PC-9 (cell line): ENCODE results near the gene ERP27.

Experiments
- EZH2 ChIP-seq: fragments of 200-600 bp; sonication (generic); IDR thresholded peaks from 2 replicates; pipeline ENCODE4 v1.8.0; 2017; ENCODE audit warnings: antibody characterized with exemption, low read depth
- TF ChIP-seq, protein P1 (sequence below): fragments of 200-600 bp; sonication (generic); conservative IDR thresholded peaks from 2 replicates; pipeline ENCODE4 v1.6.1; 2017; ENCODE audit warnings: mixed run types, antibody characterized with exemption, mild to moderate bottlenecking, moderate library complexity

DNA sequence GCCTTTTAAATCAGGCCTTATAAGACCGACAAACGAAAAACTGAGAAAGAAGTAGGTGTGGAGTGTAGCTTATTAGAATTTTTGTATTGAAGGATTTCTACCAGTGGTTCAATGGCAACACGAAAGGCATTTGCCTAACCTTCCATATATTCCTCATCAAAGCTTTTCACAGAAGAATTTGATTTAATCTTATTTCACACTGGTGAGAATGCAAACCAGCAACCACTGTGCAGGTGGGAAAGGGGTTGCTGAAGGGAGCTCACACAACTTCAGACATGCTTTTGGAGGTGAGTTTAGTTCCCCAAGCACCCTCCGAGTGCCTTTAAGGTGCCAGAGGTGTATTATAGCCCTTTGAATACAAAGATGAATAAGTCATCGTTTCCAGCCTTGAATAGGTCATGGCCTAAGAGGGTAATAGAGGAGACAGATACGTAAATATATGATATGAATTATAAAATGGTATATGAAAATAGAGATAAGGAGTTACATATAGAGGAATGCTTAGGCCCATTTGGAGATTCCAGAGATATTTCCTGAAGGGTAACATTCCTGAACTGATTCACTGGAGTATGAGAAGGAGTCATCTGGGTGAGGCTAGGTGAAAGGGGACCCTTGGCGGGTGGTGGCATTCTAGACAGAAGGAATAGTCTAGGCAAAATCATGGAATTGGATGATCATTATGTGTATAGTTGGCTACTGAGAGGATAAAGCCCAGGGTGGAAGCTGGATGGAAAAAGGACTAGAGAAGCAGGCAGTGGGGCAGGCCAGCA lies 6.4 kb downstream of the ERP27 start:
- TF ChIP-seq, protein P1, sequence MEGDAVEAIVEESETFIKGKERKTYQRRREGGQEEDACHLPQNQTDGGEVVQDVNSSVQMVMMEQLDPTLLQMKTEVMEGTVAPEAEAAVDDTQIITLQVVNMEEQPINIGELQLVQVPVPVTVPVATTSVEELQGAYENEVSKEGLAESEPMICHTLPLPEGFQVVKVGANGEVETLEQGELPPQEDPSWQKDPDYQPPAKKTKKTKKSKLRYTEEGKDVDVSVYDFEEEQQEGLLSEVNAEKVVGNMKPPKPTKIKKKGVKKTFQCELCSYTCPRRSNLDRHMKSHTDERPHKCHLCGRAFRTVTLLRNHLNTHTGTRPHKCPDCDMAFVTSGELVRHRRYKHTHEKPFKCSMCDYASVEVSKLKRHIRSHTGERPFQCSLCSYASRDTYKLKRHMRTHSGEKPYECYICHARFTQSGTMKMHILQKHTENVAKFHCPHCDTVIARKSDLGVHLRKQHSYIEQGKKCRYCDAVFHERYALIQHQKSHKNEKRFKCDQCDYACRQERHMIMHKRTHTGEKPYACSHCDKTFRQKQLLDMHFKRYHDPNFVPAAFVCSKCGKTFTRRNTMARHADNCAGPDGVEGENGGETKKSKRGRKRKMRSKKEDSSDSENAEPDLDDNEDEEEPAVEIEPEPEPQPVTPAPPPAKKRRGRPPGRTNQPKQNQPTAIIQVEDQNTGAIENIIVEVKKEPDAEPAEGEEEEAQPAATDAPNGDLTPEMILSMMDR = no peak
- TF ChIP-seq EZH2 = no peak
